GM18868 (cell line): ENCODE data around the gene LRRC47.
"Not testable (repeated sequence)": the region's sequence is repeated elsewhere in the genome, so short reads cannot be mapped to it uniquely, and the experiment has no call there.

ENCODE experiments used
- ATAC-seq: cut with Tn5 transposase; IDR thresholded peaks from one replicate; pipeline ENCODE4 v1.9.1; 2021; ENCODE audit warnings: mild to moderate bottlenecking, moderate library complexity; ENCODE audit not compliant: unreplicated experiment

The LRRC47 gene

DNA sequence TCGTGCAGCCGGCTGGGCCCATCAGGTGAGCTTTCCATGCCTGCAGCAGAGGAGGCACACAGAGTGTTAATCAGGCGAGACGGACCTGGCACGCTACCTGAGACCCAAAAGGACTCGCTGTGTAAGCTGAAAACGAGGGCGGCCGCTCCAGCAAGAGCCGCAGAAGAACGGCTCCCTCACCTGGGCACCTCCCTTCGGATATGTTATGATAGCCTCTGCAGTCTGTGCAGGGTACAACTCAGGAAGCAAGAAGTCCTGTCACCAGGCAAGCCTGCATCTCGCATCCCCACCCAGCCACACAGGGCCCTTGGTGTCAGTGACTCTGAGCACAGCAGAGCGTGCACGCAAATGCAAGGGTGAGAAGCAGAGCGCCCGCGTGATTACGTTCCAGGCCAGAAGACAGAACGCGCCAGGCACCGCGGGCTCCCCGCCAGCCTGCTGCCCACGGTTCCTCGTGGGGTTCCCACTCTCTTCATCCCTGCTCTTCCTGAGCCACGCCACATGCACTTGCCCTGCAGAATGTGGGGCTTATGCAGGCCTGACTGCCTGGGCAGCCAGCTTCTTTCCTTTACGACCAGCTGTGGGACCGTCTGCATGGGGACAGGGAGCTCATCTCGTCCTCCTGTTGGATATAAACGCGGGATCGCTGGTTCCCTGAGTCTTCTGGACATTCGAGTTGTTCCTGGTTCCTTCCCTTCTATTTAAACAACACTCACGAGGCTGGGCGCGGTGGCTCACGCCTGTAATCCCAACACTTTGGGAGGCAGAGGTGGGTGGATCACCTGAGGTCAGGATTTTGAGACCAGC is 20.2 kb upstream of the LRRC47 start:
- ATAC-seq: no peak

DNA sequence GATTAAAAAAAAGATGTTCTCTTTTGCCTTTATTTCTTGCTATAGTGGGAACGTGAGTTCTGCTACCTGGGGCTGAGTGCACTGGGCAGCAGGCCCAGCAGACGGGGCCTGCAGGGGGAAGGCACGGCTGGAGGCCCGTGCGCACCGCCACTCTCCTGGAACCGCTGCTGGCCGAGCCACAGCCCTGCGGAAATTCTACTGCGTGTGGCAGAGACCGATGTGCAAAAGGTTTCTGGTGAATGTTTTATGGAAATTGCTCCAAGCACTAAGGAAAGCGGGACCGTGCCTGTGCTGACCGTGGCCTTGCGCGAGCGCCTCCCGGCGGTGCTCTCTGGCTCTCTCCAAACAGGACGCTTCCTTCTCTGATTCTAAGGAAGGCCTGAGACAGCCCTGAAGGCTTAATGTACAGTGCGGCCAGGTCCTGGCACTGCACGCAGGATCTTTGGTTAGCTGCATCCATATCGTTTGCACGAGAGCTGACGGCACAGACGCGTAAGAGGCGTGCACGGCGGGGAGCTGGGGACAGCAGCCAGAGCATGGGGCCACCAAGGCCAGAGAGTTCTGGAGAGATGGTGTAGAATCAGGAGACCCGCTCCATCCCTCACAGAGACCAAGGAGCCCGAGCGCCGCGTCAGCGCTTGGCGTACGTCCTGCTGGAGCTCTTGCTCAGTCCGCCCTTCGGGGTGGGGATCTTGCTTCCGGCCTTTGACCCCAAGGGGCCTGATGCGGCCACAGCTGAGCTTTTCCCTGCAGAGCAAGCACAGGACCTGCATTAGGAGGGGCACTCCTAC is 18.7 kb upstream of the LRRC47 start:
- ATAC-seq: no peak

DNA sequence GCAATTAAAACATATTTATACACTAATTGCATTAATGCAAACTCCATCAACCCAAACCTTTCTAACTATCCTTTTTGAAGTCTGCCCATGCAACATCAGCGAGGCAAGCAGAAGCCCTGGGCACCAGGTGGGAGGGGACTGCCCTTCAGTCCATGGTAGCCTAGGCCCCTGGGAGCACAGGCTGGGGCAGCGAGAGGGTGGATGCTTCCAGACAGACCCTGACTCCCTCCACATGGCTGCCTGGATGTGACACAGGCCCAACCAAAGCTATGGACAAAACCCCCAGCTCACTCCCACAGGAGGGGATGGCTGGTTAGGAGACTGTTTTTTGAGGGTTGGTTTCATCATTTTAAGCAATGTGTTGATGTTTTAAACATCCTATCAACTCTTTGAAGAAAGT is 17.8 kb upstream of the LRRC47 start:
- ATAC-seq: no peak

DNA sequence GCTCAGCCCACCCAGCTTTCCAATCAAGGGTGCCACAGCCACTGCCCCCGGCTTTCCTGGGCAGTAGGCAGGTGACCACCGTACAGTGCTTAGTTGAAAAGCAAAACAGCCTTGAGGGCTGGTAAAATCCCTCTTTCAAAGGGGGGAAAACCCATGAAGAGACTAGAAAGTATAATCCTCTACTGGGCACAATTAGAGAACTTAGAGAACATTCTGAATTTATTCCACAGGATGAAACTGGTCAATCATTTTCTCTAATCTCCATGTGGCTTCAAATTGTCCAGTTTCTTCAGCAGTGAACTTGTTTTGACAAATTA is 15.3 kb upstream of the LRRC47 start:
- no peak for ATAC-seq

DNA sequence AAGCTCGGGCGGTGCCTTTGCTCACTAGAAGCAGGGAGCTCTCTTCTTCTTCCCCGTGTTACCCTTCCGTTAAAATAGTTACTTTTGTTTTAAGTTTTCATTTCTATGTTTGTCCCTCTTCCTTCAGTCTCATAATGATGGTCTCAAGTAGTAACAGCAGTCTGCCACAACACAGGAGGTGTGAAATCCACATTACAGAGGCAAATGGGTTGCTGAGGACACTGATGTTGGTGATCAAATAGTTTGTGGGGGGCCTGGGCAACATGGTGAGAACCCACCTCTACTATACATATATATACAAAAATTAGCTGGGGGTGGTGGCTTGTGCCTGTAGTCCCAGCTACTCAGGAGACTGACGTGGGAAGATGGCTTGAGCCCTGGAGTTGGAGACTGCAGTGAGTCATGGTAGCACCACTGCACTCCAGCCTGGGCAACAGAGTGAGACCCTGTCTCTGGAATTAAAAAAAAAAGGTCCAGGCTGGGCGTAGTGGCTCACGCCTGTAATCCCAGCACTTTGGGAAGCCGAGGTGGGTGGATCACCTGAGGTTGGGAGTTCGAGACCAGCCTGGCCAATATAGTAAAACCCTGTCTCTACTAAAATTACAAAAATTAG is 14.0 kb upstream of the LRRC47 start:
- ATAC-seq: not testable (repeated sequence)

DNA sequence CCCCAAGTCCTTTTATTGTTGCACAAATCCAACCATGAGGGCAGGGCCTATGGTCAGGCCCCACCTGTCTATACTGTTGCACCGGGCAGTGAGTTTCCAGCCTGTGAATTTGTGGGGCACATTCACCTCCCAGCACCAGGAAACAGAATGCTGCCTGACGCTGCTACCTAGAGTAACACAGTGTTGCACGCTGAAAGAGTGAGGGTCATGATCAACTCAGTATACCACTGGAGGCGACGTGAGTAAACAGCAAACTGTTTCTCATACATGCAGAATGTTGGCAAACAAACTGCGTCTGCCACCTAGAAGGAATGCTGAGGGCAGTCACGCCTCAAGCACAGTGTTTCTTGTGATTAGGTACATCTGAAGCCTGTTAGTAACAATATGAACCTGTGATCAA is 13.4 kb upstream of the LRRC47 start:
- no peak for ATAC-seq

DNA sequence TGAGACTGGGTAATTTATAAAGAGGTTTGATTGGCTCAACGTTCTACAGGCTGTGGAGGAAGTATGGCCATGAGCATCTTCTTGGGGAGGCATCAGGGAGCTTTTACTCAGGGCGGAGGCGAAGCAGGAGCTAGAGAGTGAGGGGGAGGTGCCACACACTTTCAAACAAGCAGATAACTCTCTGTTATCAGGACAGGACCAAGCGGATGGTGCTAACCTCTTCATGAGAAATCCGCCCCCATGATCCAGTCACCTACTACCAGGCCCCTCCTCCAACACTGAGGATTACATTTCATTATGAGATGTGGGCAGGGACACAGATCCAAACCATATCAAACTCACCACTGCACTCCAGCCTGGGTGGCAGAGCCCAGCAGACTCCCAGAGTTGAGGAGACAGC is 11.5 kb upstream of the LRRC47 start:
- ATAC-seq: no peak

DNA sequence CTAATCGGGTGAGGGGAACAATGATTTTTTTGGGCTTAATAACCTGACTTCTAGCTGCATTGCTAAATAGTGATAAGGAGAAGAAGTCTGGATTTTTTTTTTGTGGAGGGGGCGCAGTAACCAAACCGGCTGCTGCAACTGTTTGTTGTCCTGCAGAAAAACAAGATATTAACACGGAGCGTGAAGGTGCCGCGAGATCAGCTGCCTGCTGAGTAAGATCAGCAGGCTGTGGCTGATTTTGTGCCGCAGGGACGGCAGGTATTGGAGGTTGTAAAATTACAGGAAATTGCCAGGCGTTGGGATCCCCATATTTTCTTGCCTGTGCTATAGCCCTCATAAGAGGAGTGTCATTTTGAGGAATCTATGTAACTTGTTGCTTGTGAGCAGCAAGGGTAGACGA is 8.7 kb upstream of the LRRC47 start:
- ATAC-seq: no peak

DNA sequence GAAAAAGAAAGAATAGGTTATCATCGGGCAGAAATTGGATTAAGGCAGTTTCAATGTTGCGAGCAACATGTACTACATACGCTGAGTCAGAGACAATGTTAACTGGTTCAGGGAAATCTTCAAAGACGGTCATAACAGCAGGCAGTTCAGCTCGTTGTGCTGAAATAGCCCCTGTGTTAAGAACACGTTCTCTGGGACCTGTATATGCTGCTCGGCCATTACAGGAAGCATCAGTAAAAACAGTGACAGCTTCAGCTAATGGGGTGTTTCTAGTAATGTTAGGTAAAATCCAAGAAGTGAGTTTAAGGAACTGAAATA is 8.3 kb upstream of the LRRC47 start:
- ATAC-seq: not testable (repeated sequence)

DNA sequence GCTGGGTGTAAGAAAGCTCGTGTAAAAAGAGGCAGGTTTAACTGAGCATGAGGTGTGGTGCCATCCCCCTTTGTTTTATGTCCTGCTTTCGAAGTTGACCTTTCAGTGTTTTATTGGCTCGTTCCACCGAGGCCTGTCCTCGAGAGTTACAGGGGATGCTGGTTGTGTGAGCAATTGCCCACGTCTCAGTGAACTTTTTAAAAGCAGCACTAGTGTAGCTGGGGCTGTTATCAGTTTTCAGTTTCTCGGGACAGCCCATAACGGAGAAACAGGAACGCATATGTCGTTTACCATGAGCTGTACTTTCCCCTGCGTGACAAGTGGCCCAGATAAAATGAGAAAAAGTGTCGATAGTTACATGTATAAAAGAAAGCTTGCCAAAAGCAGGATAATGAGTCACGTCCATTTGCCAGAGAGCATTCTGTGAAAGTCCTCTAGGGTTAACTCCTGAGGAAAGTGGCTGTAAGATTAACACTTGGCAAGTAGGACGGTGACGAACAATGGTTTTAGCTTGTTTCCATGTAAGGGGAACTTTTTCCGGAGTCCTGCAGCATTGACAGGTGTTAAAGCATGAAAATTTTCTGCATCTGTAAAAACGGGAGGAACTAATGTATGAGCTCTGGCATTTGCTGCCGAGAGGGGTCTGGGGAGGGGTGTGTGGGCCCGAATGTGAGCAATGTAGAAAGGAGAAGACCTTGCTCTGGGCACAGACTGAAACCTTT is 7.8 kb upstream of the LRRC47 start:
- ATAC-seq: no peak

DNA sequence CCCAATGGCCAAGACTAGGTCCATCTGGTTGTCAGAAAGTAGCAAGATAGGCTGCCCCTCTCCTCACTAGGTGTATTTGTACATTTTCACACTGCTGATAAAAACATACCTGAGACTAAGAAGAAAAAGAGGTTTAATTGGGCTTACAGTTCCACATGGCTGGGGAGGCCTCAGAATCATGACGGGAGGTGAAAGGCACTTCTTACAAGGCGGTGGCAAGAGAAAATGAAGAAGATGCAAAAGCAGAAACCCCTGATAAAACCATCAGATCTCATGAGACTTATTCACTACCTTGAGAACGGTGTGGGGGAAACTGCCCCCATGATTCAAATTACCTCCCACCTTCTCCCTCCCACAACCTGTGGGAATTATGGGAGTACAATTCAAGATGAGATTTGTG is 4.5 kb upstream of the LRRC47 start:
- not testable (repeated sequence) for ATAC-seq

DNA sequence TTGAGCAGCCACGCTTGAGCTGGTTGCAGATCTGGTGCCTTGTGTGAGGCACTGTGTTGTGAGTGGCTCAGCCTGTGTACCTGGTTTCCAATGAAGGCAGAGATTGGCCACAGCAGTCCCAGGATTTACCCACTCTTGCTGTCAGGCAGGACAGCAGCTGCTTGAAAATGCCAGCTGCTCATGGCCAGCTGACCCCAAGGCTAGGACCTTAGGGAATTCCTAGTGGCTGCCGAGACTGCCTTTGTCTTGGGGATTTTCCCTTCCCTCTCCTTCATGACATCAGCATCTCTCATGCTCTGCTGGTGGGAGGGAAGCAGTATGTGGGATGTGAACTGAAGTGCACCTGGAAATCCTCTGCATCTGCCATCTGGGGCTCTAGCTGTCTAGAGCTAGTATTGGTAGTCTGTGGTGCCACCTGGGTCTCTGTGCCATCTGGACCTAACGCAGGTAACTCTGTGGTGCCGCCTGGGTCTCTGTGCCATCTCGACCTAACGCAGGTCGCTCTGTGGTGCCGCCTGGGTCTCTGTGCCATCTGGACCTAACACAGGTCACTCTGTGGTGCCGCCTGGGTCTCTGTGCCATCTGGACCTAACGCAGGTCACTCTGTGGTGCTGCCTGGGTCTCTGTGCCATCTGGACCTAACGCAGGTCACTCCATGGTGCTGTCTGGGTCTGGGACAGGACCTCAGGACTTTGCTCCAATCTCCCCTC is 3.8 kb upstream of the LRRC47 start:
- ATAC-seq: no peak

DNA sequence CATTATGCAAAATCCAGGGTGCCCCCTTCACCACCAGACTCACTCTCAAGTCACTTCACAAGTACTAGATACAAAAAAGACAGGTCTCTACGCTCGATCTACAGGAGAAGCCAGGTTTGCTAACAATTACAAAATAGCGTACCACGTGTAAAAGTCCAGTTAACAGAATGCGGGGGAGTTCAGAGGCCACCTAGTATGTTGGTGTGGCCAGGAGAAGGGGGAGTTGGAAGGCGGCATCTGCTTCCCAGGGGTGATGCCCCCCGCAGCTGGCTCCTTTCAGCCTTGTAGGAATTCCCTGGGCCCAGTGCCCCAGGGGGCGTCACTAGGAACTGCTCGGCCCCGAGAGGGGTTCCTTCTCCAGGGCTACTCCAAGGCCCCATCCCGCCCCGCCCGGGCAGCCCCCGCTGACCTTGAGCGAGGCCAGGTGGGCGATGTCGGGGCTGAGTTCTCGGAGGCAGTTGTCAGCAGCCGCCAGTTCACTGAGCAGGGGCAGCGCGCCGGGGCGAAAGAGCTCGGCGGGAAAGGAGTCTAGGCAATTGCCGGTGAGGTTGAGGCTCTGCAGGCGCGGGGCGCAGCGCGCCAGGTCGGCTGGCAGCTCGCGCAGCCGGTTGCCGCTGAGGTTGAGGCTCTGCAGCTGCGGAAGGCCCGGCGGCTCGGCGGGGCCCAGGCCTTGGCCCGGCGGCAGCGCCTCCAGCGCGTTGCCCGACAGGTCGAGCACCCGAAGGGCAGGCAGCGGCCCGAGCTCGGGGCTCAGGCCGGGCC is 664 bp downstream of the LRRC47 start:
- ATAC-seq: no peak

DNA sequence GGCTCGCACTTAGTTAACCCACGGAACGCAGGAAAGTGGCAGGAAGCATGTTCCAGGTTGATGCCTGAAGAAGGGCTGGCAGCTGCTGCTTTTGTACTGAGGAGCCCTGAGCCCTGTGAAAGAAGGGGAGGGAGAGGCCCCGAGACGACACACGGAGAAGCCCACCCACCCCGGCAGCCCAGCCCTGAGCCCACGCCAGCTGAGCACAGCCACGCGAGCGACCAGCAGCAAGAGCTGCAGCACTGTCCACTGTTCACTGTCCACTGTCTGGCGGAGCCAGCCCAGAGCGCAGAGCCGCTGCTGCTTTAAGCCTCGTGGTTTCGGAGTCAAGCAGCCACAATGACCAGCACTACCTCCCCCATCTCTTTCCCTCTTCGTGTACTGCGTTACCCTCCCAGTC is 5.3 kb downstream of the LRRC47 start:
- no peak for ATAC-seq

DNA sequence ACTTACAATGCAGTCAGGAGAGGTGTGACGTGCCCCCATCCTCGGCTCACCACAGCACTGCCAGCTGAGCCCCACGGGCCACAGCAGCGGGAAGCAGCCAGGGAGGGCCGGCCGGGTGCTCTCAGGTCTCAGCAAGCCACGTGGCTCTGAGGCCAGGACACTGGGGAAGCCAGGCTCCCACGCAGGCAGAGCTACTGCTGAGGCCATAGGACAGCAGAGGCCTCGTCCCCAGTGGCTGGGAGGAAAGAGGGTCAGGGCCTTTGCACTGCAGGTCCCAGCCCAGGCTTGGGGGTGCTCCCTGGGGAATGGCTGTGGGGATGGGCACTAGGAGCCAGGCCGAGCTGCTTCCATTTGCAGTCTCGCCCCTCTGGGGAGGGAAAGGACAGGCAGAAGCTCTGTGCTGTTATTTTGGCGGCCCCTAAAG is 5.8 kb downstream of the LRRC47 start:
- ATAC-seq: no peak

DNA sequence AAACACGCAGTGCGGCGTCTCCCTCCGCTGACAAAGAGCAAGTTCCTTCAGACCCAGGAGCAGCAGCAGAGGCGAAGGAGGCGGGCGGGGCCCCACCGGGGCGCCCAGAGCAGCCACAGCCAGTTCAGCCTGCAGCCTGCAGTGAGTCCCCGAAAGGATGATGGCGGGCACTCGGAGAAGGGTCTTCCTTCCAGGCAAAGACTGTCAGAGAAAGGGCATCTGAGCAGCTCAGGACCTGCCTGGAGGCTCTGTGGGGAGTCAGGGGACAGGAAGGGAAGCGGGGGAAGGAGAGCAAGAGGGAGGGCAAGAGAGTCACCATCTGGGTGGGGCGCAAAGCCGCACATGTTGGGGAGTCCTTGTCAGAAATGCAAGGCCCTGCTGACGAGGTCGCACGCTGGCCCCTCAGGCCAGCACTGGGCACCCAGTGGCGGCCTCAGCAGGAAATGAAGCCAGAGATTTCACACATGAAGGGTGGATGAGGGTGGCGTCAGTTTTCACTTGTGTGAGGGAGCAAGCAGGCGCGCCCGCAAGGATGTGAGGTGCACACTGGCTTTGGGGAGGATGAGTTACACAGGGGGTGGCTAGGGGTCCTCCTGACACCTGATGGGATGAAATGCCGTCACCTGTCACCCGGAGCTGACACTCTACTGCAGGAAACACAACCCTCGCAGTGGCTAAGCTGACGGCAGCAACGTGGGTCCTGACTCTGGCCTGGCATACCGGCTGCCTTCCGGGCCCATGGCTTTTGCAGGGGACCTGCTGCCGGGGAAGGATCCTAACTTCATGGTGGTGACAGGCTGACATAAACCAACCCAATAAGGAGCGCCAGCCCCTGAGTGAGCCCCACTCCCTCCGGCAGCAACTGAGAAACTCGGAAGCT is 6.6 kb downstream of the LRRC47 start:
- ATAC-seq: no peak

DNA sequence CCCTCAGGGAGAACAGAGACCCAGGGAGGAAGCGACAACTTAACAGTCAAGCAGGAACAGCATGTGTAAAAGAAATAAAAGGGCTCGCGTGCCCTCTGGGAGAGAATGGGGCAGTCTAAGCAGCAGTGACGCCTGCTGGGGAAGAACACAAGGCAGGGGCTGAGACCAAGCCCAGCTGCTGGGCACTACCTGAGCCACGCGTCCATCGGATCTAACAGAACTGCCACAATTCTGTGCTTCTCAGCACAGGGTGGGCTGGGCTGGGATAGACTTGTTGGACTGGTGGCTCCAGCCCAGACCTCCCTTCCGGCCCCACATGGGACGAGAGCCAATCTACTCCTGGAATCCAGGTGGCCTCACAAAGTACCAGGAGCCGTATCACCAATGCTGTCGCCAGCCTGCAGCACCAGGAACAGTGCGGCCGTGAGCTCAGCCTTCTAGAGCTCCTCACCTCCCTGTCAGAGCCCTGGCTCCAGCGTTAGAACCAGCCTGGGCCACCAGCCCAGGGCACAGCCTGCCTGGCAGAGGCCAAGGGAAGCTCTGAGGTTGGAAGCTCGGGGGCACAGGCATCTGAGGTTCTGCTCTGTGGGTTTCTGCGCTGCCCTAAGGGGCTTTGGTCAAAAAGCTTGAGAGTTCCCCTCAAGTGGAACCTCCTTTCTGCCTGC is 7.4 kb downstream of the LRRC47 start:
- no peak for ATAC-seq

DNA sequence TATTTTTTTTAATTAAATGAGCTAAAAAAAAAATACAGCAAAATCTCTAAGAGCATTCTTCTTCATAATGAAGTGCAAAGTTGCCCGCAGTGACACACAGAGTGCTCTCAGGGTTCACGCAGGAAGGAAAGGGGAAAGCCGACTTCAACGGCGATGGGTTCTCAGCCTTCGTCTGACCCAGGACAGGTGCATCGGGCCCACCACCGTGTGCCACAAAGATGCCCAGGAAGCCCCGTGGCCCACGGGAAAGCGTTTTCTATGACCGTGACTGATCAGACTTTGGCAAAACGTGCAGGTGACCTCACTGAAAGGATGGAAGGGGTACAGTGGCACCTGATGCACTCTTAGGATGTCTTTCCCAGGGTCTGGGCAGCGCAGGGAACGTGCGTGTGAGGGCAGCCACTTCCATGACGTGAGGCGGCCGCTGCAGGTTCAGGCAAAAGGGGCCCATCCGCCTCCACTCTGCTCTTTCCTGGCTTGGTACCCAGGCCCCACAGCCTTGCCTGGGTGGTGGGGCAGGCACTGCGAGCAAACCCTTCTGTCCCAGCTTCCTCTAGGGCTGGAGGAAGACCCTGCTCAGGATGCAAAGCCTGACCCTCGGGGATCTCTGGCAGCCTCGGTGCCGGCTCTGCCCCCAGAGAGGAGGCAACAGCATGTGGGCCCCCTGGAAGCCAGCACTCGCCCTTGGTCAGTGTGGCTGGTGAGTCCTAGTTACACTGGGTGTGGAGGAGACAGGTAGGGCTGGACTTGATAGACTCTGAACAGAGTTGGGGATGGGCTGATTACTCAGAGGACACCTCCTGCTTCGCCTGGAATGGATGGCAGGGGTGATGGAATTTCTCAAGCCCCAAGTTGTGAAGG is 8.3 kb downstream of the LRRC47 start:
- no peak for ATAC-seq
